ENCODE measurements around the gene HES3. TPM values are rescaled to one million over a fixed set of nuclear protein-coding genes. Genes with fewer than 3 reads are reported as not detected.

HES3 gene
- total and polyA plus RNA-seq, 2 donors: 0.99 TPM; not detected in 1

- H3K9me3 ChIP-seq (ENCODE audit: control insufficient read depth in 2 of 2, insufficient read depth in 1 of 2, low read length in 1 of 2): peaks cover 0 to 3% of the 10 kb centered on the region in 2 donors
- H3K4me3 ChIP-seq (ENCODE audit: low read length in 2 of 2): no peak overlapping the region
- WGBS: 26% methylated on average over 20 of the region's 20 CpGs
- no peak for DNase-seq (ENCODE audit: low read depth in 6 of 9, low spot score in 9 of 9)
- H3K4me1 ChIP-seq (ENCODE audit: control insufficient read depth in 2 of 2, insufficient read depth in 2 of 2, low read length in 2 of 2): peaks cover 2 to 13% of the 10 kb centered on the region in 2 donors
- H3K27ac ChIP-seq (ENCODE audit: low read depth in 1 of 2, low read length in 1 of 2): no peak overlapping the region
- H3K27me3 ChIP-seq (ENCODE audit: control insufficient read depth in 2 of 2, insufficient read depth in 1 of 2, low read length in 1 of 2): peaks cover 92 to 100% of the 10 kb centered on the region in 2 donors
- no peaks in the 10 kb centered on the region for H3K36me3 ChIP-seq (ENCODE audit: control insufficient read depth in 2 of 2, insufficient read depth in 2 of 2, low read length in 1 of 2)
These were observed 735 bp upstream of the HES3 start for GRCh38 chr1:6243053-6243834.

- 6% methylated on average over 24 of the region's 24 CpGs for WGBS
- Histone ChIP-seq H3K4me3 (ENCODE audit: low read length in 2 of 2) (no peak overlapping the region), H3K4me1 (ENCODE audit: control insufficient read depth in 2 of 2, insufficient read depth in 2 of 2, low read length in 2 of 2) (peaks cover 2 to 17% of the 10 kb centered on the region in 2 donors)
These were observed 546 bp downstream of the HES3 start for GRCh38 chr1:6244401-6245049.

GRCh38 chr1:6245086-6245868 is 1.3 kb downstream of the HES3 start:
- Histone ChIP-seq H3K4me3 (ENCODE audit: low read length in 2 of 2) (no peak overlapping the region), H3K27me3 (ENCODE audit: control insufficient read depth in 2 of 2, insufficient read depth in 1 of 2, low read length in 1 of 2) (peaks cover 94 to 95% of the 10 kb centered on the region in 2 donors), H3K4me1 (ENCODE audit: control insufficient read depth in 2 of 2, insufficient read depth in 2 of 2, low read length in 2 of 2) (peaks cover 2 to 17% of the 10 kb centered on the region in 2 donors), H3K9me3 (ENCODE audit: control insufficient read depth in 2 of 2, insufficient read depth in 1 of 2, low read length in 1 of 2) (peaks cover 0 to 3% of the 10 kb centered on the region in 2 donors), H3K27ac (ENCODE audit: low read depth in 1 of 2, low read length in 1 of 2) (no peak overlapping the region), H3K36me3 (ENCODE audit: control insufficient read depth in 2 of 2, insufficient read depth in 2 of 2, low read length in 1 of 2) (no peaks in the 10 kb centered on the region)
- peak; percentile 34 to 86 (median 69) for DNase-seq (ENCODE audit: low read depth in 6 of 9, low spot score in 9 of 9)
- 4% methylated on average over 79 of the region's 79 CpGs for WGBS

More at GRCh38 chr1:6244401-6245049, 546 bp downstream of the HES3 start:
- Histone ChIP-seq H3K9me3 (ENCODE audit: control insufficient read depth in 2 of 2, insufficient read depth in 1 of 2, low read length in 1 of 2) (peaks cover 0 to 3% of the 10 kb centered on the region in 2 donors), H3K27me3 (ENCODE audit: control insufficient read depth in 2 of 2, insufficient read depth in 1 of 2, low read length in 1 of 2) (peaks cover 94 to 97% of the 10 kb centered on the region in 2 donors), H3K36me3 (ENCODE audit: control insufficient read depth in 2 of 2, insufficient read depth in 2 of 2, low read length in 1 of 2) (no peaks in the 10 kb centered on the region), H3K27ac (ENCODE audit: low read depth in 1 of 2, low read length in 1 of 2) (no peak overlapping the region)
- no peak for DNase-seq (ENCODE audit: low read depth in 6 of 9, low spot score in 9 of 9)

GRCh38 chr1:6245869-6246496 is 2.0 kb downstream of the HES3 start:
- peak in 2 of 9 donors; percentile 36 to 52 for DNase-seq (ENCODE audit: low read depth in 6 of 9, low spot score in 9 of 9)
- no peak overlapping the region for H3K27ac ChIP-seq (ENCODE audit: low read depth in 1 of 2, low read length in 1 of 2)
- no peaks in the 10 kb centered on the region for H3K36me3 ChIP-seq (ENCODE audit: control insufficient read depth in 2 of 2, insufficient read depth in 2 of 2, low read length in 1 of 2)
- 7% methylated on average over 49 of the region's 49 CpGs for WGBS
- H3K4me1 ChIP-seq (ENCODE audit: control insufficient read depth in 2 of 2, insufficient read depth in 2 of 2, low read length in 2 of 2): peaks cover 2 to 17% of the 10 kb centered on the region in 2 donors
- no peak overlapping the region for H3K4me3 ChIP-seq (ENCODE audit: low read length in 2 of 2)
- peaks cover 0 to 3% of the 10 kb centered on the region in 2 donors for H3K9me3 ChIP-seq (ENCODE audit: control insufficient read depth in 2 of 2, insufficient read depth in 1 of 2, low read length in 1 of 2)
- peaks cover 95% of the 10 kb centered on the region in 2 donors for H3K27me3 ChIP-seq (ENCODE audit: control insufficient read depth in 2 of 2, insufficient read depth in 1 of 2, low read length in 1 of 2)

- Histone ChIP-seq H3K9me3 (ENCODE audit: control insufficient read depth in 2 of 2, insufficient read depth in 1 of 2, low read length in 1 of 2) (peaks cover 0 to 3% of the 10 kb centered on the region in 2 donors), H3K4me3 (ENCODE audit: low read length in 2 of 2) (no peak overlapping the region), H3K27ac (ENCODE audit: low read depth in 1 of 2, low read length in 1 of 2) (no peak overlapping the region), H3K36me3 (ENCODE audit: control insufficient read depth in 2 of 2, insufficient read depth in 2 of 2, low read length in 1 of 2) (no peaks in the 10 kb centered on the region), H3K27me3 (ENCODE audit: control insufficient read depth in 2 of 2, insufficient read depth in 1 of 2, low read length in 1 of 2) (peaks cover 94 to 95% of the 10 kb centered on the region in 2 donors), H3K4me1 (ENCODE audit: control insufficient read depth in 2 of 2, insufficient read depth in 2 of 2, low read length in 2 of 2) (peaks cover 2 to 17% of the 10 kb centered on the region in 2 donors)
- DNase-seq (ENCODE audit: low read depth in 6 of 9, low spot score in 9 of 9): peak in 8 of 9 donors; percentile 60 to 87 (median 73)
- WGBS: 11% methylated on average over 30 of the region's 30 CpGs
These were observed 2.8 kb downstream of the HES3 start for GRCh38 chr1:6246497-6247467.

- Histone ChIP-seq H3K4me3 (ENCODE audit: low read length in 2 of 2) (no peak overlapping the region), H3K36me3 (ENCODE audit: control insufficient read depth in 2 of 2, insufficient read depth in 2 of 2, low read length in 1 of 2) (no peaks in the 10 kb centered on the region), H3K27ac (ENCODE audit: low read depth in 1 of 2, low read length in 1 of 2) (no peak overlapping the region), H3K4me1 (ENCODE audit: control insufficient read depth in 2 of 2, insufficient read depth in 2 of 2, low read length in 2 of 2) (peaks cover 2 to 17% of the 10 kb centered on the region in 2 donors), H3K27me3 (ENCODE audit: control insufficient read depth in 2 of 2, insufficient read depth in 1 of 2, low read length in 1 of 2) (peaks cover 86 to 95% of the 10 kb centered on the region in 2 donors), H3K9me3 (ENCODE audit: control insufficient read depth in 2 of 2, insufficient read depth in 1 of 2, low read length in 1 of 2) (peaks cover 0 to 3% of the 10 kb centered on the region in 2 donors)
- no peak for DNase-seq (ENCODE audit: low read depth in 6 of 9, low spot score in 9 of 9)
- WGBS: 92% methylated on average over 5 of the region's 5 CpGs
These were observed 3.7 kb downstream of the HES3 start for GRCh38 chr1:6247651-6248050.

GRCh38 chr1:6248161-6248776 is 4.3 kb downstream of the HES3 start:
- DNase-seq (ENCODE audit: low read depth in 6 of 9, low spot score in 9 of 9): no peak
- Histone ChIP-seq H3K36me3 (ENCODE audit: control insufficient read depth in 2 of 2, insufficient read depth in 2 of 2, low read length in 1 of 2) (no peaks in the 10 kb centered on the region), H3K27me3 (ENCODE audit: control insufficient read depth in 2 of 2, insufficient read depth in 1 of 2, low read length in 1 of 2) (peaks cover 80 to 91% of the 10 kb centered on the region in 2 donors), H3K4me1 (ENCODE audit: control insufficient read depth in 2 of 2, insufficient read depth in 2 of 2, low read length in 2 of 2) (peaks cover 2 to 17% of the 10 kb centered on the region in 2 donors), H3K27ac (ENCODE audit: low read depth in 1 of 2, low read length in 1 of 2) (no peak overlapping the region), H3K4me3 (ENCODE audit: low read length in 2 of 2) (no peak overlapping the region), H3K9me3 (ENCODE audit: control insufficient read depth in 2 of 2, insufficient read depth in 1 of 2, low read length in 1 of 2) (peaks cover 0 to 3% of the 10 kb centered on the region in 2 donors)
- 93% methylated on average over 14 of the region's 14 CpGs for WGBS

Data from thymus (tissue), 11 donors.